Right atrium auricular region (tissue), 2 donors: ENCODE measurements around the gene PLXDC2. TPM values are rescaled to one million over a fixed set of nuclear protein-coding genes. Genes with fewer than 3 reads are reported as not detected.
A peak's percentile ranks its signal among the peaks of the same experiment; 100 is the strongest.
"Not testable (repeated sequence)": the region's sequence is repeated elsewhere in the genome, so short reads cannot be mapped to it uniquely, and the experiment has no call there.

Source experiments
- DNase-seq: peaks from one replicate; pipeline ENCODE4 v3.0.0-alpha.2; 2019; ENCODE audit warnings: low spot score
- H3K27ac ChIP-seq, 2 donors: fragments of 200-600 bp; sonication (generic); 1 replicate in 1 of 2; 2 replicates in 1 of 2; pipeline ENCODE4 v1.5.1; 2016 to 2019
- H3K27me3 ChIP-seq, 2 donors: fragments of 200-600 bp; sonication (generic); one replicate each; pipeline versions ENCODE4 v1.5.1 to v1.6.0; 2017 to 2019
- H3K36me3 ChIP-seq: fragments of 200-600 bp; sonication (generic); one replicate; pipeline ENCODE4 v1.5.1; 2016
- H3K4me1 ChIP-seq, 2 donors: fragments of 200-600 bp; sonication (generic); one replicate each; pipeline versions ENCODE4 v1.5.1 to v1.6.0; 2017 to 2019
- H3K4me3 ChIP-seq, 2 donors: fragments of 200-600 bp; sonication (generic); 1 replicate in 1 of 2; 2 replicates in 1 of 2; pipeline ENCODE4 v1.5.1; 2017 to 2019; ENCODE audit warnings: mild to moderate bottlenecking in 1 of 2, moderate library complexity in 1 of 2
- H3K9me3 ChIP-seq, 2 donors: fragments of 200-600 bp; sonication (generic); one replicate each; pipeline ENCODE4 v1.5.1; 2019
- CTCF ChIP-seq, 2 donors: fragments of 200-600 bp; sonication (generic); IDR thresholded peaks; one replicate each; pipeline ENCODE4 v1.5.1; 2019; ENCODE audit warnings: antibody characterized with exemption in 2 of 2
- total RNA-seq, 2 donors: library from RNA; depleted of rRNA; stranded (reverse); fragments of >200 nt; gene quantifications; one replicate each; pipeline ENCODE4 v1.1.0, GENCODE V29; 2016

Gene PLXDC2
- total RNA-seq: 10 to 100 TPM; 24.0 to 43.6 TPM

DNA sequence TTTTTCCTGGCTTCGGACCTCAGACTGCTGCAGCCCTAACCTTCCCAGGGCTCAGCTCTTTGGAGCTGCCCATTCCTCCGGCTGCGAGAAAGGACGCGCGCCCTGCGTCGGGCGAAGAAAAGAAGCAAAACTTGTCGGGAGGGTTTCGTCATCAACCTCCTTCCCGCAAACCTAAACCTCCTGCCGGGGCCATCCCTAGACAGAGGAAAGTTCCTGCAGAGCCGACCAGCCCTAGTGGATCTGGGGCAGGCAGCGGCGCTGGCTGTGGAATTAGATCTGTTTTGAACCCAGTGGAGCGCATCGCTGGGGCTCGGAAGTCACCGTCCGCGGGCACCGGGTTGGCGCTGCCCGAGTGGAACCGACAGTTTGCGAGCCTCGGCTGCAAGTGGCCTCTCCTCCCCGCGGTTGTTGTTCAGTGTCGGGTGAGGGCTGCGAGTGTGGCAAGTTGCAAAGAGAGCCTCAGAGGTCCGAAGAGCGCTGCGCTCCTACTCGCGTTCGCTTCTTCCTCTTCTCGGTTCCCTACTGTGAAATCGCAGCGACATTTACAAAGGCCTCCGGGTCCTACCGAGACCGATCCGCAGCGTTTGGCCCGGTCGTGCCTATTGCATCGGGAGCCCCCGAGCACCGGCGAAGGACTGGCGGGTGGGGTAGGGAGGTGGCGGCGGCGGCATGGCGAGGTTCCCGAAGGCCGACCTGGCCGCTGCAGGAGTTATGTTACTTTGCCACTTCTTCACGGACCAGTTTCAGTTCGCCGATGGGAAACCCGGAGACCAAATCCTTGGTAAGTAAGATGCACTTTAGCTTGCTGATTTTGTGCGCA lies at the start of gene PLXDC2:
PLXDC2 (plus strand) TSS at position 22 of the 820 bp plus-strand sequence.
- DNase-seq: peak; percentile 69
- Histone ChIP-seq H3K36me3 (no peaks in the 10 kb centered on the region), H3K27ac (peak within 1 kb of the TSS; percentile 83 to 84), H3K4me3 (peak within 1 kb of the TSS; percentile 69 to 75), H3K27me3 (no peaks in the 10 kb centered on the region), H3K4me1 (peaks cover 0 to 14% of the 10 kb centered on the region in 2 donors), H3K9me3 (no peaks in the 10 kb centered on the region)
- TF ChIP-seq CTCF (IDR thresholded peaks at IDR 0.05): no peak

- H3K27ac ChIP-seq: no peak overlapping the region
- no peak for TF ChIP-seq CTCF (IDR thresholded peaks at IDR 0.05)
- H3K4me1 ChIP-seq: no peaks in the 10 kb centered on the region
- DNase-seq: no peak
- H3K4me3 ChIP-seq: no peak overlapping the region
- H3K9me3 ChIP-seq: no peaks in the 10 kb centered on the region
- H3K27me3 ChIP-seq: no peaks in the 10 kb centered on the region
- H3K36me3 ChIP-seq: no peaks in the 10 kb centered on the region
Observed at GRCh38 chr10:19767876-19768275, 48.4 kb upstream of the PLXDC2 start.

DNA sequence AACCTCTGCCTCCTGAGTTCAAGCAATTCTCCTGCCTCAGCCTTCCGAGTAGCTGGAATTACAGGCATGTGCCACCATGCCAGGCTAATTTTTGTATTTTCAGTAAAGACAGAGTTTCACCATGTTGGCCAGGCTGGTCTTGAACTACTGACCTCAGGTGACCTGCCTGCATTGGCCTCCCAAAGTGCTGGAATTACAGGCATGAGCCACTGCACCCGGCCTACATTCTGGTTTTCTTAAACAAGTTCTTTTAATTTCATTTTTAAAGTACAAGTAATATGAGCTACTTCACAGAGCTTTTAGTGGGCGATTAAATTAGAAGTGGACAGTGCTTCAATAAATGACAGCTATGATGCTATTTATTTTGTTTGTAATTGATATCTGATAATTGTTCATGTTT lies 46.4 kb upstream of the PLXDC2 start:
- not testable (repeated sequence) for H3K36me3 ChIP-seq, H3K4me3 ChIP-seq, H3K27ac ChIP-seq, DNase-seq, H3K4me1 ChIP-seq, H3K9me3 ChIP-seq, H3K27me3 ChIP-seq

DNA sequence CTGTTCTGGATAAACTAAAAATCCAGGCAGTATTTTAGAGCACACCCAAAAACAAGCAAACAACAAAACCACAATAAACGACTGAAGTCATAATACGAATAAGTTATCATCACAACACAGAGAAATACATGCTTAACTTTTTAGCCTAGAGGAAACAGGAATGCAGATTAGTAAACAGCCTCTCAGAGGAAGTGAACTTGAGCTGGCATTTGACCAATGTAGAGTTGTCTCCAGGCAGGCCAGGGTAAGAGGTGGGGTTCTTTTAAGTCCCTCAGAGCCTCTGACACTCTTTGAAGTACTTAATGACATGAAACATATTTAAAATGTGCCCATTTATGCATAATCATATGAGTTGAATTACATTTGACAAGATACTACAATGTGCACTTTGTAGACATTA lies 43.3 kb upstream of the PLXDC2 start:
- no peak overlapping the region for H3K4me3 ChIP-seq
- H3K27ac ChIP-seq: no peak overlapping the region
- no peak for TF ChIP-seq CTCF (IDR thresholded peaks at IDR 0.05)
- H3K27me3 ChIP-seq: no peaks in the 10 kb centered on the region
- H3K4me1 ChIP-seq: no peaks in the 10 kb centered on the region
- H3K36me3 ChIP-seq: no peaks in the 10 kb centered on the region
- no peak for DNase-seq
- peaks cover 0 to 3% of the 10 kb centered on the region in 2 donors for H3K9me3 ChIP-seq

- no peaks in the 10 kb centered on the region for H3K27me3 ChIP-seq
- DNase-seq: no peak
- no peak overlapping the region for H3K27ac ChIP-seq
- H3K36me3 ChIP-seq: no peaks in the 10 kb centered on the region
- H3K4me1 ChIP-seq: no peaks in the 10 kb centered on the region
- peaks cover 0 to 3% of the 10 kb centered on the region in 2 donors for H3K9me3 ChIP-seq
- H3K4me3 ChIP-seq: no peak overlapping the region
- no peak for TF ChIP-seq CTCF (IDR thresholded peaks at IDR 0.05)
Observed at GRCh38 chr10:19775296-19775695, 40.9 kb upstream of the PLXDC2 start.

- Histone ChIP-seq H3K4me1 (no peaks in the 10 kb centered on the region), H3K27ac (no peak overlapping the region), H3K4me3 (no peak overlapping the region), H3K36me3 (no peaks in the 10 kb centered on the region), H3K9me3 (peaks cover 0 to 3% of the 10 kb centered on the region in 2 donors), H3K27me3 (no peaks in the 10 kb centered on the region)
- no peak for DNase-seq
- TF ChIP-seq CTCF (IDR thresholded peaks at IDR 0.05): no peak
Observed at GRCh38 chr10:19777806-19778205, 38.4 kb upstream of the PLXDC2 start.
